ENCODE results near the gene MANBA.
A peak's percentile ranks its signal among the peaks of the same experiment; 100 is the strongest.

DNA sequence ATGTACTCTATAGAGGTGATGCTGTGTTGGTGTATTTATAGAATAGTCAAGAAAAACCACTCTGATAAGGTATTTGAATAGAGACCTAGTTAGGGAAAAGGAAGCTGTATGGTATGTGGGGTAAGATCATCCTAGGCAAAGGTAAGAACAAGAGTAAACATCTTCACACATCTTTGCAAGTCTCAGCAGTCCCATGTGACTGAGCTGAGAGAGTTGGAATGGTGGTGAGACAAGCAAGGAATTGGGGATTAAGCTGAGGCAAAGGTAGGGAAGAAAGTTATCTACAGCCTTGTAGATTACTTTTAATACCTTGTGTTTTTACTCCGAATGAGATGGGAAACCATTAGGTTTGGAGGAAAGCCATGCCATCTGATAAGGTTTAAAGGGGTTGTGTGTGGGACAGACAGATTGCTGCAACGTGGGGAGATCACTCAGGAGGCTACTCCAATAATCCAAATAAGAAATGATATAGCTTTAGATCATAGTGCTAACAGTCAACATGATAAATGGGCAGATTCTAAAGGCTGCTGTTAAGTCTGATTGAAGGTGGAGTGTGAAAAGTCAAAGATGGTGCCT, 31.7 kb upstream of the MANBA start:
- TF ChIP-seq RAD21 (IDR thresholded peaks at IDR 0.05; ENCODE audit: low read length) (no peak), CTCF (conservative IDR thresholded peaks at IDR 0.05; ENCODE audit: low read depth, low read length) (no peak), POLR2A (IDR thresholded peaks at IDR 0.05; ENCODE audit: low read depth, low read length) (0 out of 2 replicates have a peak, but pooled peaks have one; percentile 6), BHLHE40 (IDR thresholded peaks at IDR 0.05; ENCODE audit: low read depth, low read length) (no peak), MXI1 (IDR thresholded peaks at IDR 0.05; ENCODE audit: borderline replicate concordance, low read depth, low read length) (no peak), CEBPB (IDR thresholded peaks at IDR 0.05; ENCODE audit: low read depth, low read length) (no peak), RCOR1 (IDR thresholded peaks at IDR 0.05; ENCODE audit: insufficient replicate concordance, low read length) (no peak), USF2 (IDR thresholded peaks at IDR 0.05; ENCODE audit: low read depth, low read length) (no peak), RFX5 (IDR thresholded peaks at IDR 0.05; ENCODE audit: low read depth, low read length) (no peak), FOS (IDR thresholded peaks at IDR 0.05; ENCODE audit: low read depth, low read length) (no peak), MAZ (IDR thresholded peaks at IDR 0.05; ENCODE audit: borderline replicate concordance, low read depth, low read length) (no peak), NFE2L2 (IDR thresholded peaks at IDR 0.05; ENCODE audit: low read depth, low read length) (no peak)
- TF ChIP-seq, protein P1, sequence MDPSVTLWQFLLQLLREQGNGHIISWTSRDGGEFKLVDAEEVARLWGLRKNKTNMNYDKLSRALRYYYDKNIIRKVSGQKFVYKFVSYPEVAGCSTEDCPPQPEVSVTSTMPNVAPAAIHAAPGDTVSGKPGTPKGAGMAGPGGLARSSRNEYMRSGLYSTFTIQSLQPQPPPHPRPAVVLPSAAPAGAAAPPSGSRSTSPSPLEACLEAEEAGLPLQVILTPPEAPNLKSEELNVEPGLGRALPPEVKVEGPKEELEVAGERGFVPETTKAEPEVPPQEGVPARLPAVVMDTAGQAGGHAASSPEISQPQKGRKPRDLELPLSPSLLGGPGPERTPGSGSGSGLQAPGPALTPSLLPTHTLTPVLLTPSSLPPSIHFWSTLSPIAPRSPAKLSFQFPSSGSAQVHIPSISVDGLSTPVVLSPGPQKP (IDR thresholded peaks at IDR 0.05; ENCODE audit: borderline replicate concordance, low read depth, low read length), result no peak
